GDM1 (cell line): ENCODE results near the gene SHH.

Source experiments
- DNase-seq: peaks from one replicate; lab custom pipeline; 2025; lab: John Stamatoyannopoulos, UW

SHH gene

GRCh38 chr7:155811895-155812761 is at the start of gene SHH:
Gene SHH, minus strand, starts transcription at chr7:155812463. Its CDS starts 341 bp downstream, at chr7:155812122.
- no peak for DNase-seq

GRCh38 chr7:155861480-155861868 is 49.2 kb upstream of the SHH start:
- DNase-seq: no peak

GRCh38 chr7:155860840-155861479 is 48.7 kb upstream of the SHH start:
- no peak for DNase-seq

- DNase-seq: no peak
Measured at GRCh38 chr7:155860461-155860839, 48.2 kb upstream of the SHH start.

GRCh38 chr7:155858521-155859061 is 46.3 kb upstream of the SHH start:
- no peak for DNase-seq

GRCh38 chr7:155857141-155857540 is 44.9 kb upstream of the SHH start:
- DNase-seq: no peak

GRCh38 chr7:155856656-155857055 is 44.4 kb upstream of the SHH start:
- no peak for DNase-seq

- DNase-seq: no peak
Measured at GRCh38 chr7:155852426-155853301, 40.4 kb upstream of the SHH start.

GRCh38 chr7:155851892-155852291 is 39.6 kb upstream of the SHH start:
- DNase-seq: no peak

GRCh38 chr7:155850766-155851678 is 38.8 kb upstream of the SHH start:
- DNase-seq: no peak

GRCh38 chr7:155850001-155850436 is 37.8 kb upstream of the SHH start:
- DNase-seq: no peak

GRCh38 chr7:155848691-155849669 is 36.7 kb upstream of the SHH start:
- DNase-seq: no peak

GRCh38 chr7:155847821-155848435 is 35.7 kb upstream of the SHH start:
- no peak for DNase-seq

- no peak for DNase-seq
Measured at GRCh38 chr7:155846936-155847335, 34.7 kb upstream of the SHH start.

- no peak for DNase-seq
Measured at GRCh38 chr7:155846156-155846555, 33.9 kb upstream of the SHH start.

GRCh38 chr7:155845226-155845625 is 33.0 kb upstream of the SHH start:
- DNase-seq: no peak

- no peak for DNase-seq
Measured at GRCh38 chr7:155844526-155844925, 32.3 kb upstream of the SHH start.

- DNase-seq: no peak
Measured at GRCh38 chr7:155844019-155844453, 31.8 kb upstream of the SHH start.

GRCh38 chr7:155843426-155844018 is 31.3 kb upstream of the SHH start:
- DNase-seq: no peak
